HEK293T (cell line): ENCODE results near the gene STARD6.

Experiments used
- BHLHE40 ChIP-seq: fragments of 450-650 bp; IDR thresholded peaks from 2 replicates; pipeline ENCODE4 v1.6.1; 2016; ENCODE audit warnings: mild to moderate bottlenecking, moderate library complexity, borderline replicate concordance
- CTBP1 ChIP-seq: fragments of 450-650 bp; IDR thresholded peaks from 2 replicates; pipeline ENCODE4 v1.6.1; 2016; ENCODE audit warnings: borderline replicate concordance
- FOXA1 ChIP-seq: fragments of 450-650 bp; IDR thresholded peaks from 2 replicates; pipeline ENCODE4 v1.6.1; 2016; ENCODE audit warnings: mild to moderate bottlenecking
- FOXK2 ChIP-seq: fragments of 450-650 bp; IDR thresholded peaks from 2 replicates; pipeline ENCODE4 v1.6.1; 2016; ENCODE audit warnings: mild to moderate bottlenecking
- FOXM1 ChIP-seq: fragments of 450-650 bp; IDR thresholded peaks from 2 replicates; pipeline ENCODE4 v1.6.1; 2017; ENCODE audit warnings: mild to moderate bottlenecking, borderline replicate concordance
- HDGF ChIP-seq: fragments of 450-650 bp; IDR thresholded peaks from 2 replicates; pipeline ENCODE4 v1.6.1; 2017; ENCODE audit warnings: antibody characterized with exemption, borderline replicate concordance
- LEF1 ChIP-seq: fragments of 450-650 bp; IDR thresholded peaks from 2 replicates; pipeline ENCODE4 v1.6.1; 2017; ENCODE audit warnings: mild to moderate bottlenecking, borderline replicate concordance
- SP1 ChIP-seq: fragments of 450-650 bp; IDR thresholded peaks from 2 replicates; pipeline ENCODE4 v1.6.1; 2017
- SUZ12 ChIP-seq: fragments of 450-650 bp; IDR thresholded peaks from 2 replicates; pipeline ENCODE4 v1.6.1; 2016; ENCODE audit warnings: mild to moderate bottlenecking

- TF ChIP-seq FOXA1 (no peak), SUZ12 (no peak), BHLHE40 (no peak), LEF1 (no peak), CTBP1 (no peak), FOXK2 (no peak), HDGF (no peak), SP1 (no peak), FOXM1 (no peak)
Measured at GRCh38 chr18:54278615-54279014, 79.0 kb downstream of the STARD6 start.
